NCI-H1930 (cell line): ENCODE results near the gene SPRED2.
A peak's percentile ranks its signal among the peaks of the same experiment; 100 is the strongest.

Experiments used
- DNase-seq, 2 experiments: peaks; one replicate each; lab custom pipeline; 2025; lab: John Stamatoyannopoulos, UW

SPRED2 gene

GRCh38 chr2:65366595-65367125 is 65.7 kb downstream of the SPRED2 start:
- peak in 1 of 2 experiments; percentile 8 for DNase-seq

GRCh38 chr2:65364986-65365733 is 67.2 kb downstream of the SPRED2 start:
- no peak for DNase-seq

- no peak for DNase-seq
These were observed 68.3 kb downstream of the SPRED2 start for GRCh38 chr2:65363879-65364666.

- DNase-seq, result no peak
These were observed 70.8 kb downstream of the SPRED2 start for GRCh38 chr2:65361623-65362022.

GRCh38 chr2:65360441-65360840 is 72.0 kb downstream of the SPRED2 start:
- no peak for DNase-seq

- DNase-seq, result no peak
These were observed 73.6 kb downstream of the SPRED2 start for GRCh38 chr2:65358678-65359400.

GRCh38 chr2:65357959-65358294 is 74.5 kb downstream of the SPRED2 start:
- DNase-seq, result no peak

GRCh38 chr2:65357095-65357958 is 75.1 kb downstream of the SPRED2 start:
- DNase-seq, result no peak

- DNase-seq, result no peak
These were observed 77.1 kb downstream of the SPRED2 start for GRCh38 chr2:65355186-65355831.

GRCh38 chr2:65354773-65355172 is 77.6 kb downstream of the SPRED2 start:
- no peak for DNase-seq

- no peak for DNase-seq
These were observed 78.5 kb downstream of the SPRED2 start for GRCh38 chr2:65353927-65354326.

- DNase-seq, result no peak
These were observed 79.4 kb downstream of the SPRED2 start for GRCh38 chr2:65353046-65353445.

- DNase-seq, result no peak
These were observed 80.3 kb downstream of the SPRED2 start for GRCh38 chr2:65351948-65352595.

GRCh38 chr2:65351234-65351947 is 81.0 kb downstream of the SPRED2 start:
- no peak for DNase-seq

- no peak for DNase-seq
These were observed 81.7 kb downstream of the SPRED2 start for GRCh38 chr2:65350651-65351056.

- DNase-seq, result no peak
These were observed 82.5 kb downstream of the SPRED2 start for GRCh38 chr2:65349863-65350262.

GRCh38 chr2:65347913-65348312 is 84.5 kb downstream of the SPRED2 start:
- DNase-seq, result no peak

- no peak for DNase-seq
These were observed 86.8 kb downstream of the SPRED2 start for GRCh38 chr2:65345631-65346030.

- no peak for DNase-seq
These were observed 87.7 kb downstream of the SPRED2 start for GRCh38 chr2:65344689-65345088.

- DNase-seq, result no peak
These were observed 88.2 kb downstream of the SPRED2 start for GRCh38 chr2:65344182-65344581.
